ENCODE results near the gene ZNF276. TPM values are rescaled to one million over a fixed set of nuclear protein-coding genes. Genes with fewer than 3 reads are reported as not detected.

Gene ZNF276, protein sequence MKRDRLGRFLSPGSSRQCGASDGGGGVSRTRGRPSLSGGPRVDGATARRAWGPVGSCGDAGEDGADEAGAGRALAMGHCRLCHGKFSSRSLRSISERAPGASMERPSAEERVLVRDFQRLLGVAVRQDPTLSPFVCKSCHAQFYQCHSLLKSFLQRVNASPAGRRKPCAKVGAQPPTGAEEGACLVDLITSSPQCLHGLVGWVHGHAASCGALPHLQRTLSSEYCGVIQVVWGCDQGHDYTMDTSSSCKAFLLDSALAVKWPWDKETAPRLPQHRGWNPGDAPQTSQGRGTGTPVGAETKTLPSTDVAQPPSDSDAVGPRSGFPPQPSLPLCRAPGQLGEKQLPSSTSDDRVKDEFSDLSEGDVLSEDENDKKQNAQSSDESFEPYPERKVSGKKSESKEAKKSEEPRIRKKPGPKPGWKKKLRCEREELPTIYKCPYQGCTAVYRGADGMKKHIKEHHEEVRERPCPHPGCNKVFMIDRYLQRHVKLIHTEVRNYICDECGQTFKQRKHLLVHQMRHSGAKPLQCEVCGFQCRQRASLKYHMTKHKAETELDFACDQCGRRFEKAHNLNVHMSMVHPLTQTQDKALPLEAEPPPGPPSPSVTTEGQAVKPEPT
- 0.13 and 0.69 TPM in 2 replicates for polyA plus RNA-seq

DNA sequence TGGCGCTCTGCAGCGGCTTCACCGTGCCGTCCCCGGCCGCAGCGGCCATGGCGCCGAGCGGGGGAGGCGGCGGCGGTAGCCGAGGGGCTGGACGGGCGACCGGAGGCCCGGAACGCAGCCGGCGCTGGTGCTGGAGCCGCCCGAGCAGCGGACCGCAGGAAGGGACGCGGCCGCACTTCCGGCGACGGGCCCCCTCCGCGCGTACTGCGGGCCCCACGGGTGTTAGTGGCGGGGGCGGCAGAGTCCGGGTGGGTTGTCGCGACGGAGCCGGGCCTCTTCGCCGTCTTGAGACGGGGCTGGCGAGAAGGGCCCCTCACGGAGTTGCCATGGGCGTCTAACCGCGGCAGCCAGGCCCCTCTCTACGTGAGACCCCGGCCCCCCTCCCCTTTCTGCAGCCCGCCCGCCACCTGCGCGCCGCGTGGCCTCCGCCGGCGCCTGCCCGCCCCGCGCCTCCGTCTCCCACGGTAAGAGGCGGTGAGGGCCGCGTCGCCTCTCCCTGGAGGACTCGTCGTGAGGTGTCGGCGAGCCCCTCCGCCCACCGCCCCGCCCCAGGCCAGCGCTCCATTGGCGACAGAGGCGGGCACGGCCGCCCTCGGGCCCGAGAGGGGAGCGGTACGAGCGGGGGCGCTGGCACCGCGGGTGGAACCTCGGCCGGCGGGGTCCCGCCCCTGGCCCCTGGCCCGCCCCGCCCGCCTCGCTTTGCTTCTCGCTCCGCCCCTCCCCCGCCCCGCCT is at the start of gene ZNF276, which contains the start of gene VPS9D1:
TSS of gene ZNF276 (plus strand) at position 725 of the 733 bp plus-strand sequence. CDS start 104 bp downstream, outside the sequence.
TSS of gene VPS9D1 (minus strand) at position 86 of the 733 bp plus-strand sequence. CDS start at position 49, 37 bp downstream.

DNA sequence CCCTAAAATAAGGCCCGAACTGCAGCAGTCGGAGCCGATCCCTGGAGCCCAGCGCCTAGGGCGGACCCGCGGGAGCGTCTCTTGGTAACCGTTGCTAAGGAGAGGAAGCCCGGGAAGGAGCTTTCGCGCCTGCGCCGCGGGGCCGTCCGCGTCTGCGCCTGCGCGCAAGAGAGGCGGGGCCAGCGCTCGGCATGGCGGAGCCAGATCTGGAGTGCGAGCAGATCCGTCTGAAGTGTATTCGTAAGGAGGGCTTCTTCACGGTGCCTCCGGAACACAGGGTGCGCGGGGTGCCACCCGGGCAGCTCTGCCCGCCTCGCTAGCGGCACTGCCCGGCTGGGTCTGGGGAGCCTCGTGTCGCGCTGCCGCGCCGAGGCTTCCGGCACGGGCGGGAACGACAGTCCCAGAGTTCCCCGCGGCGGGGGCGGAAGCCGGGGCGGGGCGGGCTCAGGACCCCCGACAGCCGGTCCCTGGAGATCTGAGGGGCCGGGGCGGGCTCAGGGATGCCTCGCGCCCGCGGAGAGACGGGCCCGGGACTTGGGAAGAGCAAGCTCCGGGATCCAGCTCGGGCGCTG is 34.7 kb upstream of the ZNF276 start, which contains the start of gene CDK10:
TSS of gene CDK10 (plus strand) at position 170 of the 572 bp plus-strand sequence. CDS start at position 192, 22 bp downstream.

DNA sequence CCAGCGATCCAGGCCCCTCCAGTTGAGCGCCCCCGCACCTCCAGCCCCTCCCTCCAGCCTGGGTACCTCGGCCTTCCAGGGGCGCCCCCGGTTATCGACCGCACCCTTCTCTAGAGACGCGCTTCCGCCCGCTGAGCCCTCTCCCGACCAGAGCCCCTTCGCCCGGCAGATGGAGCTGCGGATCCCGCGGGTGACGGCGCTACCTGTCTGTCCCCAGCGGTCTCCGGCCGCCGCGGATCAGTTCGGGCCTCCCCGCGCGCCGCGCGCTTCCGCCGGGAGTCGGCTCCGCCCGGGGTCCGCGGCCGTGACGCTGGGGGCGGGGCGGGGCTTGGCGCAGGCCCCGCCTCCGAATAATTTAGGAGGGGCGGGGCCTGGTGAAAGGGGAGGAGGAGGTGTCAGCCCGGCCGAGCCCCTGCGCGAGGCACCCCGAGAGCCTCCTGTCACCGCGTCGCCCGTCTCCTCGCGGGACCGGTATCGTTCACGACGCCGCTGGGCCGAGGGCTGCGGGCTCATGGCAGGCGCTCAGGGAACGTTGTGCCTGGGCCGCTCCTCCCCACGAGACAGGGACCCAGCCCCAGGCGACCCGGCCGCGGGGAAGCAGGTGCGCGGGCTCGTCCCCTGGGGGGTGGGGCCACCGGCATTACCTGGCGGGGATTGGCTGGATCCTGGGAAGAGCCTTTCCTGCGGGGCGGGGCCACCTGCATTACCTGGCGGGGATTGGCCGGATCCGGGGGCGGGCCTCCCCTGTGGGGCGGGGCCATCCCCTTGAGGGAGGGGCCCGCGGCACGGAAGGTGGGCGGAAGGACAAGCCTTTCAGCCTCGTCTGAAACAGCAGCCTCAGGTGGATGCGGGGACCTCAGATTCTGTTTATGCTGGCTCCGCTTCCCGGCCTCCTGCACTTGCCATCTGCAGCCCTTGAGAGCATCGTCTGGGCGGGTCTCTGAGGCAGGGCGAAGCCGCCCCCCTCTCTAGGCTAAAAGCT is 19.6 kb upstream of the ZNF276 start, which contains the start of gene SPATA2L:
TSS of gene SPATA2L (minus strand) at position 281 of the 982 bp plus-strand sequence. CDS start 473 bp downstream, outside the sequence.

Other genes starting within 250 kb of the ZNF276 start
- gene ANKRD11, start 231.0 kb upstream of the ZNF276 start, polyA plus RNA-seq: 15.4 and 16.0 TPM in 2 replicates
- gene SPG7, start 213.1 kb upstream of the ZNF276 start, polyA plus RNA-seq: 11.3 and 21.1 TPM in 2 replicates
- 137 and 156 TPM in 2 replicates for gene RPL13, start 160.9 kb upstream of the ZNF276 start, polyA plus RNA-seq
- 0.71 TPM in 1 of 2 replicates, not detected in the other for gene CPNE7, start 145.8 kb upstream of the ZNF276 start, polyA plus RNA-seq
- not detected in 2 replicates for gene DPEP1, start 107.9 kb upstream of the ZNF276 start, polyA plus RNA-seq
- 2.6 and 4.8 TPM in 2 replicates for gene CHMP1A, start 63.8 kb upstream of the ZNF276 start, polyA plus RNA-seq
- 2.5 and 5.0 TPM in 2 replicates for gene SPATA33, start 63.7 kb upstream of the ZNF276 start, polyA plus RNA-seq
- 3.4 and 4.0 TPM in 2 replicates for gene CDK10, start 34.8 kb upstream of the ZNF276 start, polyA plus RNA-seq
- 0.73 and 1.2 TPM in 2 replicates for gene SPATA2L, start 19.8 kb upstream of the ZNF276 start, polyA plus RNA-seq
- gene VPS9D1, start 639 bp upstream of the ZNF276 start, polyA plus RNA-seq: 1.3 and 1.6 TPM in 2 replicates
- not detected in 2 replicates for gene FANCA, start 95.1 kb downstream of the ZNF276 start, polyA plus RNA-seq
- gene SPIRE2, start 106.9 kb downstream of the ZNF276 start, polyA plus RNA-seq: 0.84 and 1.6 TPM in 2 replicates
- gene TCF25, start 152.1 kb downstream of the ZNF276 start, polyA plus RNA-seq: 70.6 and 108 TPM in 2 replicates
- gene MC1R, start 197.3 kb downstream of the ZNF276 start, polyA plus RNA-seq: 0.09 and 1.0 TPM in 2 replicates
- gene TUBB3, start 201.8 kb downstream of the ZNF276 start, polyA plus RNA-seq: 77.9 and 96.8 TPM in 2 replicates
- gene DEF8, start 227.2 kb downstream of the ZNF276 start, polyA plus RNA-seq: 25.1 and 30.8 TPM in 2 replicates

Measured in Purkinje cell (primary cell).